Lower leg skin (tissue), 3 donors: ENCODE results near the gene CRYL1.

Source experiments
- CTCF ChIP-seq, 3 donors: fragments of 450-650 bp; IDR thresholded peaks; one replicate each; pipeline ENCODE4 v1.5.1; 2016; ENCODE audit warnings: antibody characterized with exemption in 3 of 3, mild to moderate bottlenecking in 3 of 3, moderate library complexity in 2 of 3
- POLR2A ChIP-seq, 2 donors: fragments of 450-650 bp; IDR thresholded peaks; one replicate each; pipeline ENCODE4 v1.6.1; 2016 to 2017; ENCODE audit warnings: antibody characterized with exemption in 2 of 2, mild to moderate bottlenecking in 1 of 2, moderate library complexity in 1 of 2

GRCh38 chr13:20356444-20356843 lies 169.2 kb downstream of the CRYL1 start:
- no peak for TF ChIP-seq CTCF (IDR thresholded peaks at IDR 0.05)
- no peak for TF ChIP-seq POLR2A (IDR thresholded peaks at IDR 0.05)
